ENCODE measurements around the gene POU2AF2.

GRCh38 chr11:111335549-111335948 is 90.0 kb downstream of the POU2AF2 start:
- no peak for TF ChIP-seq POU2F2 (IDR thresholded peaks at IDR 0.05; ENCODE audit: low read depth, low read length)
- no peak for TF ChIP-seq POLR2A (IDR thresholded peaks at IDR 0.05; ENCODE audit: low read depth, low read length)
- no peak for TF ChIP-seq SPI1 (IDR thresholded peaks at IDR 0.05; ENCODE audit: low read depth, low read length)
- TF ChIP-seq POLR2AphosphoS5 (IDR thresholded peaks at IDR 0.05; ENCODE audit: low read depth, low read length) = no peak

All from GM12891 (cell line).